Astrocyte (in vitro differentiated cells and primary cell): ENCODE data around the gene AMIGO1. TPM values are rescaled to one million over a fixed set of nuclear protein-coding genes. Genes with fewer than 3 reads are reported as not detected.

ENCODE experiments used
- DNase-seq: peaks from one replicate; pipeline ENCODE4 v3.0.0-alpha.2; 2010; ENCODE audit warnings: low read depth
- FAIRE-seq: peaks from 2 replicates; lab custom pipeline; 2011; peaks lifted over from hg19 to GRCh38; lab: Jason Lieb, UNC
- H2AFZ ChIP-seq: 2 replicates; pipeline ENCODE4 v1.6.0; 2012; ENCODE audit warnings: low read depth, low read length, inconsistent platforms
- H3K27ac ChIP-seq: 2 replicates; pipeline ENCODE4 v1.5.1; 2011; ENCODE audit warnings: low read depth, low read length, inconsistent platforms
- H3K27me3 ChIP-seq: 2 replicates; pipeline ENCODE4 v1.6.0; 2011; ENCODE audit warnings: low read length, inconsistent platforms; ENCODE audit not compliant: insufficient read depth
- H3K36me3 ChIP-seq: 2 replicates; pipeline ENCODE4 v1.5.1; 2011; ENCODE audit warnings: low read length, inconsistent platforms; ENCODE audit not compliant: insufficient read depth
- H3K4me1 ChIP-seq: 2 replicates; pipeline ENCODE4 v1.5.1; 2011; ENCODE audit warnings: low read length, inconsistent platforms; ENCODE audit not compliant: insufficient read depth
- H3K4me2 ChIP-seq: 2 replicates; pipeline ENCODE4 v1.6.0; 2012; ENCODE audit warnings: low read length, inconsistent platforms
- H3K4me3 ChIP-seq: 2 replicates; pipeline ENCODE4 v1.5.1; 2011; ENCODE audit warnings: low read depth, mild to moderate bottlenecking, low read length, inconsistent platforms; ENCODE audit not compliant: insufficient read depth
- H3K79me2 ChIP-seq: 2 replicates; pipeline ENCODE4 v1.6.0; 2012; ENCODE audit warnings: mild to moderate bottlenecking, low read length, inconsistent platforms; ENCODE audit not compliant: insufficient read depth
- H3K9ac ChIP-seq: 2 replicates; pipeline ENCODE4 v1.6.0; 2012; ENCODE audit warnings: mild to moderate bottlenecking, low read length, inconsistent platforms
- H3K9me3 ChIP-seq: 2 replicates; pipeline ENCODE4 v1.5.1; 2012; ENCODE audit warnings: low read depth, mild to moderate bottlenecking, low read length, inconsistent platforms; ENCODE audit not compliant: insufficient read depth
- H4K20me1 ChIP-seq: 2 replicates; pipeline ENCODE4 v1.6.0; 2012; ENCODE audit warnings: low read length, inconsistent platforms; ENCODE audit not compliant: insufficient read depth
- H3K27ac Mint-ChIP-seq: one replicate; pipeline ENCODE4 v1.8.0; 2021; ENCODE audit warnings: mild to moderate bottlenecking, mixed read lengths; ENCODE audit not compliant: unreplicated experiment
- H3K27me3 Mint-ChIP-seq: one replicate; pipeline ENCODE4 v1.8.0; 2021; ENCODE audit warnings: low read depth, mixed read lengths; ENCODE audit not compliant: unreplicated experiment
- H3K36me3 Mint-ChIP-seq: one replicate; pipeline ENCODE4 v1.8.0; 2021; ENCODE audit warnings: low read depth, mixed read lengths; ENCODE audit not compliant: unreplicated experiment
- H3K4me1 Mint-ChIP-seq: one replicate; pipeline ENCODE4 v1.8.0; 2021; ENCODE audit warnings: low read depth, mixed read lengths; ENCODE audit not compliant: unreplicated experiment
- H3K4me3 Mint-ChIP-seq: one replicate; pipeline ENCODE4 v1.8.0; 2021; ENCODE audit warnings: mild to moderate bottlenecking, moderate library complexity, mixed read lengths; ENCODE audit not compliant: unreplicated experiment
- H3K9me3 Mint-ChIP-seq: one replicate; pipeline ENCODE4 v1.8.0; 2021; ENCODE audit warnings: mild to moderate bottlenecking, mixed read lengths; ENCODE audit not compliant: unreplicated experiment
- EZH2 ChIP-seq: IDR thresholded peaks from 2 replicates; pipeline ENCODE4 v1.6.1; 2012; ENCODE audit warnings: mild to moderate bottlenecking, low read length, inconsistent platforms; ENCODE audit not compliant: insufficient read depth
- total RNA-seq: library from RNA; stranded (reverse); gene quantifications from 2 replicates; pipeline ENCODE4 v1.2.1, GENCODE V29; 2021
- TF ChIP-seq, protein P1 (sequence below): IDR thresholded peaks from 2 replicates; pipeline ENCODE4 v1.5.1; 2011; ENCODE audit warnings: low read depth, mild to moderate bottlenecking, inconsistent platforms, low read length, moderate library complexity; ENCODE audit not compliant: insufficient read depth

AMIGO1 gene
- total RNA-seq, 1 donor from 2014 or later: 1.8 TPM

DNA sequence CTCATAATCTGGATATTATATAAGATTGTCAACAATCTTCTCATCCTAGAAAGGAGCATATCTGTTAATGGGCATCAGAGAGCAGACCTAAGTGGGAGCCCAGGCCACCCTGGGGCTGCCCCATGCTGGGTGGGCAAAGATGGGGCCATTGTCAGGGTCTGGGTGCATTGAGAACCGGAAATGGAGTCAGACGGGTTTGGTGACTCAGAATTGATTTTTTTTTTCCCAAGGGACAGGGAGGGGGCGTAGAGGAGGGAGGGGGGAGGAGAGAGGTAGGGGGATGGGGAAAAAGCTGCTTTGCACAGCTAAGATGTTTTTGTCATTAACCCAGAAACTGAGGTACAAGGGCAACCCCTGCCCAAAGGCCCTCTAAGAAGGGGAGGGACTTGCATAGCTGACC is 24.5 kb downstream of the AMIGO1 start:
- peaks cover 10% of the 10 kb centered on the region for H3K27me3 Mint-ChIP-seq
- no peak for TF ChIP-seq EZH2
- TF ChIP-seq, protein P1, sequence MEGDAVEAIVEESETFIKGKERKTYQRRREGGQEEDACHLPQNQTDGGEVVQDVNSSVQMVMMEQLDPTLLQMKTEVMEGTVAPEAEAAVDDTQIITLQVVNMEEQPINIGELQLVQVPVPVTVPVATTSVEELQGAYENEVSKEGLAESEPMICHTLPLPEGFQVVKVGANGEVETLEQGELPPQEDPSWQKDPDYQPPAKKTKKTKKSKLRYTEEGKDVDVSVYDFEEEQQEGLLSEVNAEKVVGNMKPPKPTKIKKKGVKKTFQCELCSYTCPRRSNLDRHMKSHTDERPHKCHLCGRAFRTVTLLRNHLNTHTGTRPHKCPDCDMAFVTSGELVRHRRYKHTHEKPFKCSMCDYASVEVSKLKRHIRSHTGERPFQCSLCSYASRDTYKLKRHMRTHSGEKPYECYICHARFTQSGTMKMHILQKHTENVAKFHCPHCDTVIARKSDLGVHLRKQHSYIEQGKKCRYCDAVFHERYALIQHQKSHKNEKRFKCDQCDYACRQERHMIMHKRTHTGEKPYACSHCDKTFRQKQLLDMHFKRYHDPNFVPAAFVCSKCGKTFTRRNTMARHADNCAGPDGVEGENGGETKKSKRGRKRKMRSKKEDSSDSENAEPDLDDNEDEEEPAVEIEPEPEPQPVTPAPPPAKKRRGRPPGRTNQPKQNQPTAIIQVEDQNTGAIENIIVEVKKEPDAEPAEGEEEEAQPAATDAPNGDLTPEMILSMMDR: no peak
- H3K4me1 ChIP-seq: peaks cover 6% of the 10 kb centered on the region
- peak overlapping the region; percentile 90 for H3K9ac ChIP-seq
- peak overlapping the region; percentile 99 for H3K4me2 ChIP-seq
- H3K36me3 ChIP-seq: peaks cover 7% of the 10 kb centered on the region
- H3K27ac Mint-ChIP-seq: peak overlapping the region; percentile 88
- H2AFZ ChIP-seq: peak overlapping the region; percentile 85
- H3K27ac ChIP-seq: no peak overlapping the region
- FAIRE-seq: no peak
- H4K20me1 ChIP-seq: no peaks in the 10 kb centered on the region
- peak overlapping the region; percentile 84 for H3K4me3 ChIP-seq
- H3K36me3 Mint-ChIP-seq: peaks cover 11% of the 10 kb centered on the region
- no peaks in the 10 kb centered on the region for H3K9me3 Mint-ChIP-seq
- peak overlapping the region; percentile 95 for H3K4me3 Mint-ChIP-seq
- H3K4me1 Mint-ChIP-seq: peaks cover 12% of the 10 kb centered on the region
- H3K79me2 ChIP-seq: peaks cover 18% of the 10 kb centered on the region
- no peaks in the 10 kb centered on the region for H3K9me3 ChIP-seq
- DNase-seq: no peak
- H3K27me3 ChIP-seq: peaks cover 14% of the 10 kb centered on the region

DNA sequence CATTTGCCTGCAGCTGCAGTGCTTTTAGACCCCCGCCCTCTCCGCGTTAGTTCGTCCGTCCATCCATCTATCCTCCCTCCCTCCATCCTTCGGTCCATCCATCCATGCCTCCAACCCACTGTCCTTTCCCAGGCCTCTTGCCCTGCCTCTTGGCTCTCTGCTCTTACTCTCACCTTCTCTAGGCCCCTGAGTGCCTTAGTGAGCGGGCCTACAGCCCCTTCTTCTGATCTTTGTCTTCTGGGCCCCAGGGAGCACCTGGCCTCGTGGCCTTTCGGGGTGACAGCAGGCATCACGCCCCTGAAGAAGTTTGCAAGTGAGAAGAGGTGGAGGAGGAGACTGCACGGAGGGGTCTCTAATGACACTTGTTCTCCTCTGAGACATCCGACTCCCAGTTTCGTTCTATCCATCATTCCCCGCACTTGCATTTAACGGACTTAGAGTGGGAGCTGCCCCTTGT is 25.0 kb downstream of the AMIGO1 start:
- Histone ChIP-seq H3K9me3 (no peaks in the 10 kb centered on the region), H3K27ac (peak overlapping the region; percentile 87), H2AFZ (peak overlapping the region; percentile 85), H3K4me1 (peaks cover 6% of the 10 kb centered on the region), H3K27me3 (peaks cover 14% of the 10 kb centered on the region), H4K20me1 (no peaks in the 10 kb centered on the region), H3K4me3 (peak overlapping the region; percentile 84), H3K9ac (peak overlapping the region; percentile 90), H3K79me2 (peaks cover 18% of the 10 kb centered on the region), H3K36me3 (peaks cover 7% of the 10 kb centered on the region), H3K4me2 (peak overlapping the region; percentile 99)
- peaks cover 15% of the 10 kb centered on the region for H3K27me3 Mint-ChIP-seq
- peak overlapping the region; percentile 95 for H3K4me3 Mint-ChIP-seq
- H3K36me3 Mint-ChIP-seq: peaks cover 9% of the 10 kb centered on the region
- H3K27ac Mint-ChIP-seq: peak overlapping the region; percentile 88
- no peak for DNase-seq
- FAIRE-seq: no peak
- H3K9me3 Mint-ChIP-seq: no peaks in the 10 kb centered on the region
- H3K4me1 Mint-ChIP-seq: peaks cover 12% of the 10 kb centered on the region
- TF ChIP-seq EZH2: no peak
- TF ChIP-seq, protein P1: no peak

DNA sequence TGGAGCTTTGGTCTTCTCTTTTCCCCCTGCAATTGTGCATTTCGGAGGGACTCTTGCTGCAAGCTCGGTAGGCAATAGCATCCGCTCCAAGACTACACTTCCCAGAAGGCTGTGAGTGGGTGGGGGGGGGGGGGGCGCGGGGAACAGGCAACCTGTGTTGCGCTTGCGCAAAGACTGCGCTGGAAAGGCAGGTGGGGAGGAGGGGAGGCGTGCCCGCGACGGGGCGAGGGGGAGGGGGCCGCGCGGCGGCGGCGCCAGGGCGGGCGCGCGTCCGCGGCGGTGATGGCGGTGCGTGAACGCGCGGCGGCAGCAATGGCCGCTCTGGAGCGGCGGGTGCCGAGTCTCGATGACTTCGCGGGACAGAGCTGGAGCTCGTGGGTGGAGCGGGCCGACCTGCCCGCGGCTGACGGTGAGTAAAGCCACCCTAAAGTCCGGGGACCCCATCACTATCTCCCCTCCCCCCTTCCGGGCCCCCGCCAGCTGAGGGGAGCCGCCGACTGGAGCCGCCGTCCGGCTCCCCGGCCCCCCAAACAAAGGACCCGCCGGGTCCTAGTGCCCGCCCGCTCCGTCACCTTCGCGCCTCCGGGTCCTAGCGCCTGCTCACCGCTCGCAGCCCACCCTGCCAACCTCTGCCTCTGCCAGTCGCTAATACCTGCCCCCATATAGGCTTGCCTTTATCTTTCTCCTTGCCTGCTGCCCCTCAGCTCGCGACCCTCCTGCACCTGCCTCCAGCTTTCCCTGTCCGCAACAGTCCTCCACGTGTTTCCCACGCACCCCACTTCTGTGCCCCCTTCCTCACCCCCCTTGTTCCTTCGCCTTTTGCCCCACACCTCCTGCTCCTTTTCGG is 25.6 kb downstream of the AMIGO1 start, which contains the start of gene ATXN7L2:
ATXN7L2 (plus strand) TSS at position 234 of the 847 bp plus-strand sequence; CDS start at position 283, 49 bp downstream.
- peak within 1 kb of the TSS; percentile 87 for H3K27ac ChIP-seq
- Mint-ChIP-seq H3K27me3 (peaks cover 16% of the 10 kb centered on the region), H3K27ac (peak within 1 kb of the TSS; percentile 88), H3K36me3 (peaks cover 9% of the 10 kb centered on the region), H3K4me1 (peaks cover 12% of the 10 kb centered on the region), H3K9me3 (no peaks in the 10 kb centered on the region), H3K4me3 (peak within 1 kb of the TSS; percentile 95)
- peak; percentile 66 for DNase-seq
- peak within 1 kb of the TSS; percentile 99 for H3K4me2 ChIP-seq
- H3K4me1 ChIP-seq: peaks cover 6% of the 10 kb centered on the region
- peaks cover 7% of the 10 kb centered on the region for H3K36me3 ChIP-seq
- FAIRE-seq: no peak
- peak within 1 kb of the TSS; percentile 90 for H3K9ac ChIP-seq
- H3K4me3 ChIP-seq: peak within 1 kb of the TSS; percentile 84
- peaks cover 18% of the 10 kb centered on the region for H3K79me2 ChIP-seq
- no peaks in the 10 kb centered on the region for H3K9me3 ChIP-seq
- no peaks in the 10 kb centered on the region for H4K20me1 ChIP-seq
- no peak for TF ChIP-seq EZH2
- TF ChIP-seq, protein P1: no peak
- peak within 1 kb of the TSS; percentile 88 for H2AFZ ChIP-seq
- peaks cover 16% of the 10 kb centered on the region for H3K27me3 ChIP-seq
